Measurements from ENCODE around the gene ADAM15. TPM values are rescaled to one million over a fixed set of nuclear protein-coding genes. Genes with fewer than 3 reads are reported as not detected.

Gene ADAM15
- total and polyA plus RNA-seq, 2 donors (not counting 1 experiment from before 2014, with no cell fraction given) = 14.6 to 28.4 TPM

DNA sequence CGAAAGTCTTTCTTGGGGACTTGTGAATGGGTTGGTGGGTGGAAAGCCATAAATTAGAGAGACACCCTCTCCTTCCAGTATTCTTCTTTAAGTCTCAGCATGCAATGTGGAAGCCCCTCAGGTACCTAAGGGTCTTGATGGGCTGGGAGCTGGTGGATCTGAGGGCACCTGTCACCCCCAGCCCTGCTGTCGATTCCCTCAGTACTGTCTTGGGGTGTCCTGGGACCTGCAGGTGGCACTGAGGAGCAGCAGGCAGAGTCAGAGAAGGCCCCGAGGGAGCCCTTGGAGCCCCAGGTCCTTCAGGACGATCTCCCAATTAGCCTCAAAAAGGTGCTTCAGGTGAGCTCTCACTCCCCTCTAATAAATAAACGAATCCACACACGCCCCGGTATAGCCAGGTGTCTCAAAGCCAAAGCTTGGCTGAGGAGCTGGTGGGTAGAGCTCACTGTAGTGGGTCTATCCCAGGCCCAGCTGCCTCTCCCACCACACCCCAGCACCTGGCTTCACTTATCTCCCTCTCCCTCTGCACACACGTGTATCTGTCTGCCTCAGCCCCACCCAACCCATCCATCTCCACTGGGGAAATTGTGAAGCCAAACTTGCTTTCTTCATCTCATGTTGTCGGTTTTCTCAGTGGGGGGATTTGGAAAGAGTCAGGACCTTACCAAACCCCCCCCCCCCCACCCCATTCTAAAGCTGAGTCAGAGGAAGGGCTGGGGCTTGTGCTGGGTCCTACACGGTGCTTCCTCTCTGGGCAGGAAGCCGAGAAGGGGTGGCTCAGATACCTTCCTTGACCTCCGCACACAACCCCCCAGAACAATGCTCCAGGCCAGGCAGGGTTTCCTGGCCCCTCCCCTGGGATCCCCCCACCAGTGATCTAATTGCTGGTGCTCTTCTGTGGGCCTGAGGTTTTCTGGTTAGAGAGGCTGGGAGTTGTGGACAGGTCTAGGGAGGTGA is 1.6 kb downstream of the ADAM15 start:
- 10% methylated on average over 5 of the region's 12 CpGs for WGBS (ENCODE audit: insufficient coverage)
- POLR2A ChIA-PET = interaction anchor here (0.6 to 1.6 kb wide), 4 partner anchors 36 to 655 kb away, joined by 3 to 4 read pairs (median 4); partner anchors contain the start of gene PYGO2
- ATAC-seq (ENCODE audit: low read depth) (no peak), DNase-seq (peak; percentile 57)
- intact Hi-C loops (cut with micrococcal nuclease) = no loop called here
- no peaks in the 10 kb centered on the region for H3K27me3 ChIP-seq (replicated peaks in 1 of 4; ENCODE audit: control extremely low read depth in 1 of 4, control insufficient read depth in 3 of 4, insufficient read depth in 4 of 4, low read length in 3 of 4)
- CTCF ChIA-PET = interaction anchor here (1.1 to 20.2 kb wide), 7 partner anchors 4 to 718 kb away, joined by 3 to 370 read pairs (median 6); partner anchors contain the start of genes ADAM15 and EFNA4
- Mint-ChIP-seq H3K9me3 (ENCODE audit: insufficient read depth) (no peaks in the 10 kb centered on the region), H3K4me1 (peaks cover 25% of the 10 kb centered on the region), H3K27me3 (no peaks in the 10 kb centered on the region), H3K4me3 (peak overlapping the region; percentile 85), H3K27ac (peak overlapping the region; percentile 73)
- H4K20me1 ChIP-seq (ENCODE audit: control insufficient read depth, insufficient read depth, low read length, poor library complexity, severe bottlenecking) = no peaks in the 10 kb centered on the region
- H3K4me1 ChIP-seq (ENCODE audit: control insufficient read depth in 2 of 2, insufficient read depth in 2 of 2, low read length in 2 of 2) = peaks cover 20 to 30% of the 10 kb centered on the region in 2 donors
- peak overlapping the region; percentile 76 for H3K9ac ChIP-seq (ENCODE audit: low read length)
- peak overlapping the region; percentile 93 for H3K4me2 ChIP-seq (replicated peaks; ENCODE audit: low read depth, low read length, poor library complexity, severe bottlenecking)
- peak overlapping the region in 4 of 5 experiments; percentile 59 to 82 (median 71) for H3K4me3 ChIP-seq (ENCODE audit: control extremely low read depth in 1 of 5, extremely low read depth in 1 of 5, insufficient read depth in 1 of 5, low read depth in 2 of 5, low read length in 4 of 5)
- H3K27ac ChIP-seq (ENCODE audit: low read length in 2 of 2) = no peak overlapping the region
- H3K79me2 ChIP-seq (ENCODE audit: control insufficient read depth, insufficient read depth, low read length) = no peaks in the 10 kb centered on the region
- peak overlapping the region; percentile 86 for H2AFZ ChIP-seq (ENCODE audit: insufficient read depth, low read depth, low read length, poor library complexity, severe bottlenecking)
- no peaks in the 10 kb centered on the region for H3K9me3 ChIP-seq (ENCODE audit: control extremely low read depth in 1 of 3, control insufficient read depth in 2 of 3, insufficient read depth in 1 of 3, low read length in 2 of 3)
- H3K36me3 ChIP-seq (replicated peaks in 1 of 2; ENCODE audit: control extremely low read depth in 1 of 2, control insufficient read depth in 1 of 2, extremely low read depth in 1 of 2, insufficient read depth in 2 of 2, low read length in 1 of 2) = peaks cover 0 to 3% of the 10 kb centered on the region in 2 experiments
- TF ChIP-seq, protein P1, sequence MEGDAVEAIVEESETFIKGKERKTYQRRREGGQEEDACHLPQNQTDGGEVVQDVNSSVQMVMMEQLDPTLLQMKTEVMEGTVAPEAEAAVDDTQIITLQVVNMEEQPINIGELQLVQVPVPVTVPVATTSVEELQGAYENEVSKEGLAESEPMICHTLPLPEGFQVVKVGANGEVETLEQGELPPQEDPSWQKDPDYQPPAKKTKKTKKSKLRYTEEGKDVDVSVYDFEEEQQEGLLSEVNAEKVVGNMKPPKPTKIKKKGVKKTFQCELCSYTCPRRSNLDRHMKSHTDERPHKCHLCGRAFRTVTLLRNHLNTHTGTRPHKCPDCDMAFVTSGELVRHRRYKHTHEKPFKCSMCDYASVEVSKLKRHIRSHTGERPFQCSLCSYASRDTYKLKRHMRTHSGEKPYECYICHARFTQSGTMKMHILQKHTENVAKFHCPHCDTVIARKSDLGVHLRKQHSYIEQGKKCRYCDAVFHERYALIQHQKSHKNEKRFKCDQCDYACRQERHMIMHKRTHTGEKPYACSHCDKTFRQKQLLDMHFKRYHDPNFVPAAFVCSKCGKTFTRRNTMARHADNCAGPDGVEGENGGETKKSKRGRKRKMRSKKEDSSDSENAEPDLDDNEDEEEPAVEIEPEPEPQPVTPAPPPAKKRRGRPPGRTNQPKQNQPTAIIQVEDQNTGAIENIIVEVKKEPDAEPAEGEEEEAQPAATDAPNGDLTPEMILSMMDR (IDR thresholded peaks at IDR 0.05) = peak; percentile 22
- no peak for TF ChIP-seq EZH2 (IDR thresholded peaks at IDR 0.05; ENCODE audit: borderline replicate concordance, insufficient read depth, low read depth, low read length, poor library complexity, severe bottlenecking)
